Ishikawa (cell line): ENCODE measurements around the gene SERPINB6.

Experiments used
- CEBPB ChIP-seq: IDR thresholded peaks from 2 replicates; pipeline ENCODE4 v1.6.1; 2012
- CREB1 ChIP-seq: IDR thresholded peaks from 2 replicates; pipeline ENCODE4 v1.6.1; 2012; ENCODE audit warnings: low read depth
- EGR1 ChIP-seq: IDR thresholded peaks from 2 replicates; pipeline ENCODE4 v1.6.1; 2012
- EP300 ChIP-seq: IDR thresholded peaks from 2 replicates; pipeline ENCODE4 v1.6.1; 2012; ENCODE audit warnings: borderline replicate concordance
- FOXM1 ChIP-seq: IDR thresholded peaks from 2 replicates; pipeline ENCODE4 v1.6.1; 2012; ENCODE audit warnings: low read depth, borderline replicate concordance
- MAX ChIP-seq: IDR thresholded peaks from 2 replicates; pipeline ENCODE4 v1.6.1; 2012
- NFIC ChIP-seq: IDR thresholded peaks from 2 replicates; pipeline ENCODE4 v1.6.1; 2012
- RAD21 ChIP-seq: IDR thresholded peaks from 2 replicates; pipeline ENCODE4 v1.6.1; 2012; ENCODE audit warnings: low read depth
- TAF1 ChIP-seq: IDR thresholded peaks from 2 replicates; pipeline ENCODE4 v1.6.1; 2012; ENCODE audit warnings: low read depth, mild to moderate bottlenecking
- TCF12 ChIP-seq: IDR thresholded peaks from 2 replicates; pipeline ENCODE4 v1.6.1; 2012; ENCODE audit warnings: low read depth
- TEAD4 ChIP-seq: IDR thresholded peaks from 2 replicates; pipeline ENCODE4 v1.6.1; 2012
- YY1 ChIP-seq: IDR thresholded peaks from 2 replicates; pipeline ENCODE4 v1.6.1; 2012; ENCODE audit warnings: low read depth
- ZBTB7A ChIP-seq: IDR thresholded peaks from 2 replicates; pipeline ENCODE4 v1.6.1; 2012; ENCODE audit warnings: low read depth
- TF ChIP-seq, protein P1 (sequence below): IDR thresholded peaks from 2 replicates; pipeline ENCODE4 v1.6.1; 2012; ENCODE audit warnings: low read depth, mild to moderate bottlenecking
- TF ChIP-seq, protein P2 (sequence below): IDR thresholded peaks from 2 replicates; pipeline ENCODE4 v1.6.1; 2012

The SERPINB6 gene

DNA sequence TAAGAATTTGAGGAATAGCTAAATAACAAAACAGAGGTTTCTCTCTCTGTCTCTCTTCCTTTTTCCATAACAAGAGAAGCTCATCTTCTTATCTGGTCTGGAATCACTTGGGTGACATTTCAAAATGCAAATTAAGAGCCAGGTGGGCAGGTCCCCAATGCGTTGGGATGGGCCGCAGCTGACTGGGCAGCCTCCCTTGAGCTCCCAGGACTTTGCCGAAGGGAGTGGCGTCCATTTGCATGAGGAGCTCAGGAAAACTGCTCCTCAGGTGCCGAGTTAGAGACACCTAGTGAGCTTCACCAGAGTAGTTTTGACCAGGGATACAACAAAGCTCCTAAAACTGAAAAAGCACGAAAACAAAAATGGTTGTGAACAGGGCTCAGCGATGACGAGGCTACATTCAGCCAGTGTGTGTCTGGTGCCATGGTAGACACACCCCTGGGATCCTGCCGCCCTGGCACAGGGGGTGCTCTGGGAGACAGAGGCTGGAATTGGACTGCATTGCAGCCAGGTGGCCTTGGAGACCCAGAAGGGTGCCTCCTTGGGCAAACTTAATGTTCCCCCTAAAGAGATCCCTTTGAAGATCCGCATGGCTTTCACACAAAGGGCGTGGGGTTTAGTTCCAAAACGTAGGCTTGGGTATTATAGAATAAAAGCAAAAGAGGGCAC lies 13.5 kb upstream of the SERPINB6 start:
- TF ChIP-seq CREB1 (no peak), TEAD4 (no peak), RAD21 (no peak), EGR1 (no peak), EP300 (no peak), NFIC (no peak)

- TF ChIP-seq TCF12, result no peak
- no peak for TF ChIP-seq CREB1
Measured at GRCh38 chr6:2982426-2983117, 11.2 kb upstream of the SERPINB6 start.

- TF ChIP-seq, protein P1, sequence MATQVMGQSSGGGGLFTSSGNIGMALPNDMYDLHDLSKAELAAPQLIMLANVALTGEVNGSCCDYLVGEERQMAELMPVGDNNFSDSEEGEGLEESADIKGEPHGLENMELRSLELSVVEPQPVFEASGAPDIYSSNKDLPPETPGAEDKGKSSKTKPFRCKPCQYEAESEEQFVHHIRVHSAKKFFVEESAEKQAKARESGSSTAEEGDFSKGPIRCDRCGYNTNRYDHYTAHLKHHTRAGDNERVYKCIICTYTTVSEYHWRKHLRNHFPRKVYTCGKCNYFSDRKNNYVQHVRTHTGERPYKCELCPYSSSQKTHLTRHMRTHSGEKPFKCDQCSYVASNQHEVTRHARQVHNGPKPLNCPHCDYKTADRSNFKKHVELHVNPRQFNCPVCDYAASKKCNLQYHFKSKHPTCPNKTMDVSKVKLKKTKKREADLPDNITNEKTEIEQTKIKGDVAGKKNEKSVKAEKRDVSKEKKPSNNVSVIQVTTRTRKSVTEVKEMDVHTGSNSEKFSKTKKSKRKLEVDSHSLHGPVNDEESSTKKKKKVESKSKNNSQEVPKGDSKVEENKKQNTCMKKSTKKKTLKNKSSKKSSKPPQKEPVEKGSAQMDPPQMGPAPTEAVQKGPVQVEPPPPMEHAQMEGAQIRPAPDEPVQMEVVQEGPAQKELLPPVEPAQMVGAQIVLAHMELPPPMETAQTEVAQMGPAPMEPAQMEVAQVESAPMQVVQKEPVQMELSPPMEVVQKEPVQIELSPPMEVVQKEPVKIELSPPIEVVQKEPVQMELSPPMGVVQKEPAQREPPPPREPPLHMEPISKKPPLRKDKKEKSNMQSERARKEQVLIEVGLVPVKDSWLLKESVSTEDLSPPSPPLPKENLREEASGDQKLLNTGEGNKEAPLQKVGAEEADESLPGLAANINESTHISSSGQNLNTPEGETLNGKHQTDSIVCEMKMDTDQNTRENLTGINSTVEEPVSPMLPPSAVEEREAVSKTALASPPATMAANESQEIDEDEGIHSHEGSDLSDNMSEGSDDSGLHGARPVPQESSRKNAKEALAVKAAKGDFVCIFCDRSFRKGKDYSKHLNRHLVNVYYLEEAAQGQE, result no peak
- no peak for TF ChIP-seq ZBTB7A
- TF ChIP-seq EP300, result no peak
- TF ChIP-seq RAD21, result no peak
- TF ChIP-seq CREB1, result no peak
- no peak for TF ChIP-seq NFIC
- TF ChIP-seq TEAD4, result no peak
- no peak for TF ChIP-seq TAF1
- TF ChIP-seq, protein P2, sequence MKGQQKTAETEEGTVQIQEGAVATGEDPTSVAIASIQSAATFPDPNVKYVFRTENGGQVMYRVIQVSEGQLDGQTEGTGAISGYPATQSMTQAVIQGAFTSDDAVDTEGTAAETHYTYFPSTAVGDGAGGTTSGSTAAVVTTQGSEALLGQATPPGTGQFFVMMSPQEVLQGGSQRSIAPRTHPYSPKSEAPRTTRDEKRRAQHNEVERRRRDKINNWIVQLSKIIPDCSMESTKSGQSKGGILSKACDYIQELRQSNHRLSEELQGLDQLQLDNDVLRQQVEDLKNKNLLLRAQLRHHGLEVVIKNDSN, result no peak
- no peak for TF ChIP-seq CEBPB
- no peak for TF ChIP-seq YY1
- TF ChIP-seq MAX, result no peak
- no peak for TF ChIP-seq TCF12
Measured at GRCh38 chr6:2980465-2980855, 9.1 kb upstream of the SERPINB6 start.

- no peak for TF ChIP-seq TCF12
- TF ChIP-seq, protein P2, result no peak
- no peak for TF ChIP-seq MAX
- no peak for TF ChIP-seq NFIC
- no peak for TF ChIP-seq TEAD4
- TF ChIP-seq YY1, result no peak
- no peak for TF ChIP-seq CREB1
- TF ChIP-seq CEBPB, result no peak
- TF ChIP-seq EGR1, result no peak
- no peak for TF ChIP-seq FOXM1
- no peak for TF ChIP-seq RAD21
- TF ChIP-seq, protein P1, result no peak
- TF ChIP-seq EP300, result no peak
Measured at GRCh38 chr6:2979819-2980464, 8.6 kb upstream of the SERPINB6 start.

DNA sequence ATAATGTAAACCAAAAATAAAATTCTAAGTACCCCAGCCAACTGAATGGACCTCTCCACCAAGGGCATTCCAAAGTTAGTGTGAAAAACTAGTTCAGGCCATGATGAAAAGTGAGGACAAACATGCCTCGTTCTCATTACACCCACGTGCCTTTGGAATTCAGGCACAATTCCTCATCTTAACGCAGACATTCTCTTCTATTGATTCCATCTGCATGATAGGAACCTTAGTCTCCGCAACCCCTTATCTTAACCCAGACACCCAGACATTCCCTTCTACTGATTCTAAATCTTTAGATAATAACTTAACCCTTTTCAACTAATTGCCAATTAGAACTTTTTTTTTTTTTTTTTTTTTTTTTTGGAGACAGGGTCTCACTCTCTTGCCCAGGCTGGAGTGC lies 7.6 kb upstream of the SERPINB6 start:
- no peak for TF ChIP-seq YY1
- TF ChIP-seq MAX, result no peak
- TF ChIP-seq TCF12, result no peak
- no peak for TF ChIP-seq RAD21
- no peak for TF ChIP-seq NFIC
- TF ChIP-seq, protein P2, result no peak
- TF ChIP-seq TEAD4, result no peak
- no peak for TF ChIP-seq CEBPB
- no peak for TF ChIP-seq EP300
- TF ChIP-seq TAF1, result no peak
- no peak for TF ChIP-seq EGR1
- TF ChIP-seq, protein P1, result no peak
